RWPE2 (cell line): ENCODE results near the gene STAG2.

Experiments
- ATAC-seq: fragments of 200-7000 bp; cut with Tn5 transposase; 3 replicates; pipeline ENCODE4 v1.9.1; 2021; ENCODE audit warnings: low read depth
- DNase-seq: peaks from one replicate; pipeline ENCODE4 v3.0.0-alpha.2; 2020; ENCODE audit warnings: low spot score
- H3K27ac ChIP-seq: fragments of 450-650 bp; 2 replicates; pipeline ENCODE4 v1.5.1; 2017; ENCODE audit warnings: mild to moderate bottlenecking; ENCODE audit not compliant: poor library complexity, severe bottlenecking
- H3K27me3 ChIP-seq: fragments of 250-450 bp; sonication (Bioruptor Pico); 2 replicates; pipeline ENCODE4 v1.5.1; 2021; ENCODE audit warnings: mild to moderate bottlenecking, moderate library complexity; ENCODE audit not compliant: insufficient read depth, poor library complexity, severe bottlenecking
- H3K36me3 ChIP-seq: fragments of 250-450 bp; sonication (Bioruptor Pico); 2 replicates; pipeline ENCODE4 v1.5.1; 2020; ENCODE audit warnings: low read depth, mild to moderate bottlenecking, moderate library complexity
- H3K4me1 ChIP-seq: fragments of 250-450 bp; sonication (Bioruptor Pico); 2 replicates; pipeline ENCODE4 v1.5.1; 2021; ENCODE audit warnings: mild to moderate bottlenecking, moderate library complexity; ENCODE audit not compliant: insufficient read depth, poor library complexity, severe bottlenecking
- H3K4me3 ChIP-seq: fragments of 250-450 bp; sonication (Bioruptor Pico); 2 replicates; pipeline ENCODE4 v1.5.1; 2021; ENCODE audit warnings: mild to moderate bottlenecking, moderate library complexity; ENCODE audit not compliant: severe bottlenecking
- H3K9me3 ChIP-seq: fragments of 250-450 bp; sonication (Bioruptor Pico); 2 replicates; pipeline ENCODE4 v1.5.1; 2021; ENCODE audit warnings: mild to moderate bottlenecking, moderate library complexity; ENCODE audit not compliant: severe bottlenecking
- TF ChIP-seq, protein P1 (sequence below): fragments of 450-650 bp; IDR thresholded peaks from one replicate; pipeline ENCODE4 v1.5.1; 2017; ENCODE audit warnings: mild to moderate bottlenecking, moderate library complexity; ENCODE audit not compliant: poor library complexity, severe bottlenecking

The STAG2 gene

DNA sequence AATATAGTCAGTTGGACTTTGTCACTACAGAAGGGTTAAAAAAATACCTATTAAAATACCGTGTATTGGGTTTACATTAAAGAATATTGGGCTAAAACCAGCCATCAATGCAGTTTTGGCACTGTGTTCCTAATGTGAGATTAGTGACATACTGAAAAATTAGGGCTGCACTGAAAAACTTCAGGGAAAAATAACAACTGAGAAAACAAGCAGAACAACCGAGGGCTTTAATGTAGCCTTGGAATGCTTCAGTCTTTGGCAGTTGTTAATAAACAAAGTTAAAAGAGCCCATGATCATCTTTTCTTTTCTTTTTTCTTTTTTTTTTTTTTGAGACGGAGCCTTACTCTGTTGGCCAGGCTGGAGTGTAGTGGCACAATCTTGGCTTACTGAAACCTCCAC lies 12.4 kb downstream of the STAG2 start:
- no peaks in the 10 kb centered on the region for H3K9me3 ChIP-seq
- H3K27me3 ChIP-seq, result no peaks in the 10 kb centered on the region
- H3K4me3 ChIP-seq, result no peak overlapping the region
- H3K27ac ChIP-seq, result no peak overlapping the region
- ATAC-seq, result no peak
- no peaks in the 10 kb centered on the region for H3K36me3 ChIP-seq
- TF ChIP-seq, protein P1, sequence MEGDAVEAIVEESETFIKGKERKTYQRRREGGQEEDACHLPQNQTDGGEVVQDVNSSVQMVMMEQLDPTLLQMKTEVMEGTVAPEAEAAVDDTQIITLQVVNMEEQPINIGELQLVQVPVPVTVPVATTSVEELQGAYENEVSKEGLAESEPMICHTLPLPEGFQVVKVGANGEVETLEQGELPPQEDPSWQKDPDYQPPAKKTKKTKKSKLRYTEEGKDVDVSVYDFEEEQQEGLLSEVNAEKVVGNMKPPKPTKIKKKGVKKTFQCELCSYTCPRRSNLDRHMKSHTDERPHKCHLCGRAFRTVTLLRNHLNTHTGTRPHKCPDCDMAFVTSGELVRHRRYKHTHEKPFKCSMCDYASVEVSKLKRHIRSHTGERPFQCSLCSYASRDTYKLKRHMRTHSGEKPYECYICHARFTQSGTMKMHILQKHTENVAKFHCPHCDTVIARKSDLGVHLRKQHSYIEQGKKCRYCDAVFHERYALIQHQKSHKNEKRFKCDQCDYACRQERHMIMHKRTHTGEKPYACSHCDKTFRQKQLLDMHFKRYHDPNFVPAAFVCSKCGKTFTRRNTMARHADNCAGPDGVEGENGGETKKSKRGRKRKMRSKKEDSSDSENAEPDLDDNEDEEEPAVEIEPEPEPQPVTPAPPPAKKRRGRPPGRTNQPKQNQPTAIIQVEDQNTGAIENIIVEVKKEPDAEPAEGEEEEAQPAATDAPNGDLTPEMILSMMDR, result no peak
- DNase-seq, result no peak
- H3K4me1 ChIP-seq, result no peaks in the 10 kb centered on the region

DNA sequence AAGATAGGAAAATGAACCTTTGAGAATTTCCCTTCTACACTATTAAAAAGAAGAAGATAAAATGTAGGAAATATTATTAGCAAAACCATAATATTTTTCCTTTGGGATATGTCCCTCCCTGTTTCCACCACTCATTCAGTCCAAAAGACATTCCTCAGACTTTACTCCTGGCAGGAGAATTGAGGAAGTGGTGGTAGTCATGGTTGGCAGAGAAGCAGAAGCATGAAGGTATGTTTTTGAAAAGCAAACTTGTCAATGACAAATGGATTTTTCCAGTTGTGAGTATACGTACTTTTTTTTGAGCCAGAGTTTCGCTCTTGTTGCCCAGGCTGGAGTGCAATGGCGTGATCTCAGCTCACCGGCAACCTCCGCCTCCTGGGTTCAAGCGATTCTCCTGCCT lies 13.7 kb downstream of the STAG2 start:
- DNase-seq, result no peak
- Histone ChIP-seq H3K9me3 (no peaks in the 10 kb centered on the region), H3K36me3 (no peaks in the 10 kb centered on the region), H3K27ac (peak overlapping the region; percentile 11), H3K4me1 (no peaks in the 10 kb centered on the region), H3K27me3 (no peaks in the 10 kb centered on the region), H3K4me3 (no peak overlapping the region)
- ATAC-seq, result peak; percentile 49; the same call in 1 of the 3 replicates
- TF ChIP-seq, protein P1, result no peak

DNA sequence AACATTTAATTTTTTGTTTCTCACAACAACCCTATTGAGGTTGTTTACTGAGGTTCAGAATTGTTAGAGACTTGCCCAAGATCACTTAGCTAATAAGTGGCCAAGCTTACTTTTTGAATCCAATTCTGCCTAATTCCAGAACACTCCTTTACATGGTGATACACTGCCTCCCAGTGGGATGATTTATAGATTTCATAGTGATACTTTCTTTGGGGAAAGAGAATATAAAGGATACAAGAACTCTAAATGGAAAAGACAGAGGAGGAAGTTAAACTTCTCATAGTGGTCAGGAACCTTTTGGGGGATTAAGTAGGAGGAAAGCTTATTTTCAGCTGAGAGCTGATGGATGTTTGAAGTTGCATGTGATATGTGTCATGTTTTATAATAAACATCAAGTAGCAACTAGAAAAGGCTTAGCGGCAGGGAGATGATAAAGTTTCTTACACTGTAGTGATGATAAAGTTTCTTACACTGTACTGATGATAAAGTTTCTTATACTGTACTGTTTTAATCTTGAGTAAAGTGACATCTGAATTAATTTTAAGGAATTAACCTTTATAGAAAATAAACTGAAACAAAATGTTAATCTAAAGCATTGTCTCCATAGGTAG lies 15.3 kb downstream of the STAG2 start:
- no peaks in the 10 kb centered on the region for H3K9me3 ChIP-seq
- H3K27me3 ChIP-seq, result no peaks in the 10 kb centered on the region
- TF ChIP-seq, protein P1, result peak; percentile 41
- DNase-seq, result no peak
- no peaks in the 10 kb centered on the region for H3K36me3 ChIP-seq
- H3K4me3 ChIP-seq, result no peak overlapping the region
- ATAC-seq, result peak; percentile 56; the same call in 2 of the 3 replicates
- H3K27ac ChIP-seq, result no peak overlapping the region
- H3K4me1 ChIP-seq, result no peaks in the 10 kb centered on the region

DNA sequence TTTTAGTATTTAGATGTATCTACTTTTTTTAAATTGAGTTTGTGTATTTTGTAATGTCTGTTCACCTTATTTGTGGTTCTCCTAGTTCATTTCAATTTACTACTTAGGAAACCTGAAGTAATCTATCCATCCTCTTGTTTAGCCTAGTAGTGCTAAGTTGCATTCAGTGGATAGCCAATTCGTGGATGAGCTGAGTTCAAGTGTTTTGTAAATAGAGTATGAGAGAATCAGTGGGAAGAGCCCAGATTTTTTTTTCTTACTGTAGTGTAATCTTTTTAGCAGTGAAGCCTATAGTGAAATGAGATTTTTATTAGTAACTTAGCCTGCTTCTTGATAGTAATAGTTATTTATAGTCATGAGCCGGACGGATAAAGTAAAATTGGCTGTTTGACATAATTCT lies 21.7 kb downstream of the STAG2 start:
- TF ChIP-seq, protein P1, result no peak
- no peak for DNase-seq
- Histone ChIP-seq H3K36me3 (no peaks in the 10 kb centered on the region), H3K9me3 (no peaks in the 10 kb centered on the region), H3K4me1 (no peaks in the 10 kb centered on the region), H3K4me3 (no peak overlapping the region), H3K27ac (no peak overlapping the region), H3K27me3 (no peaks in the 10 kb centered on the region)
- no peak for ATAC-seq

DNA sequence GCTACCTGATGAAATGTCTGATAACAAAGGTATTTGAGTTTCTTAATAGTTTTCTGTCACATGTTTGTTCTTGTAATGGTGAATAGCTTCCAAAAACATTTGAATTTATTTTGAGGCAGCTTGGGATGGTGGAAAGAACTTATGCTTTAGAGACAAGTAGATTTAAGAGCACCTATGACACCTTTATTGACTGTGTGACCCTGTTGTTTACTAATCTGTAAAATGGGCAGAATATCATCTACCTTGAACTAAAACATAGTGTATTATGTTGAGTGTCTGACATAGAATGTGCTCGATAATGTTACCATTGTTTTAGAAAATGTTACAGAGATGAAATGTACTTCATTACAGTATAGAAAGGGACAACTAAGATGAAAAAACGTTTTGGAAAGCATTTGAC lies 24.9 kb downstream of the STAG2 start:
- no peaks in the 10 kb centered on the region for H3K9me3 ChIP-seq
- no peak overlapping the region for H3K4me3 ChIP-seq
- H3K27me3 ChIP-seq, result no peaks in the 10 kb centered on the region
- no peak overlapping the region for H3K27ac ChIP-seq
- H3K36me3 ChIP-seq, result no peaks in the 10 kb centered on the region
- ATAC-seq (no peak), DNase-seq (no peak)
- TF ChIP-seq, protein P1, result no peak
- no peaks in the 10 kb centered on the region for H3K4me1 ChIP-seq
